Measurements from ENCODE around the gene NUF2. TPM values are rescaled to one million over a fixed set of nuclear protein-coding genes. Genes with fewer than 3 reads are reported as not detected.

NUF2 gene
- total RNA-seq, 1 donor from 2014 or later, result 5.8 TPM

DNA sequence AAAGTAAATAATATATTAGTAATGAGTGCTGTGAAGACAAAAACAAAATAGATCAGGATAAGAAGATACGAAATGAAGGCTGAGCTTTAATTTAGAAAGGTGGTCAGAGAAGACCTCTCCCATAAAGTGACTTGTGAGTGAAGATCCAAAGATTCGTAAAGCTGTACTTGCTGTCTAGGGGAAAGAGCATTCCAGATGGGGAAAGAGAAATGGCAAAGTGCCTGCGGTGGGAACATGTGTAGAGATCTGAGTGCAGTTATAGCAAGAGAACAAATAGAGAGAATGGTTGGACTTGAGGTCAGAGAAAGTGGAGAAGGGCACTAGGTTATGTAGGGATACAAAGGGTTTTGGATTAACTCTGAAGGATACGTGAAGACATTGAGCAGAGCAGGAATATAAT, 60.6 kb downstream of the NUF2 start:
- no peaks in the 10 kb centered on the region for H3K27me3 Mint-ChIP-seq (ENCODE audit: unreplicated experiment)
- no peaks in the 10 kb centered on the region for H3K9me3 Mint-ChIP-seq (ENCODE audit: unreplicated experiment)
- no peak overlapping the region for H3K4me3 Mint-ChIP-seq (ENCODE audit: unreplicated experiment)
- H3K27ac Mint-ChIP-seq (ENCODE audit: unreplicated experiment), result no peak overlapping the region
- no peaks in the 10 kb centered on the region for H3K36me3 Mint-ChIP-seq (ENCODE audit: unreplicated experiment)
- H3K4me1 Mint-ChIP-seq (ENCODE audit: low read depth, unreplicated experiment), result no peaks in the 10 kb centered on the region
- no peak for DNase-seq
- no peak for TF ChIP-seq CTCF (IDR thresholded peaks at IDR 0.05; ENCODE audit: partially characterized antibody, unreplicated experiment)

GRCh38 chr1:163387146-163387545, 65.4 kb downstream of the NUF2 start:
- no peaks in the 10 kb centered on the region for H3K9me3 Mint-ChIP-seq (ENCODE audit: unreplicated experiment)
- no peak overlapping the region for H3K27ac Mint-ChIP-seq (ENCODE audit: unreplicated experiment)
- no peak overlapping the region for H3K4me3 Mint-ChIP-seq (ENCODE audit: unreplicated experiment)
- H3K27me3 Mint-ChIP-seq (ENCODE audit: unreplicated experiment), result no peaks in the 10 kb centered on the region
- no peak for TF ChIP-seq CTCF (IDR thresholded peaks at IDR 0.05; ENCODE audit: partially characterized antibody, unreplicated experiment)
- no peaks in the 10 kb centered on the region for H3K36me3 Mint-ChIP-seq (ENCODE audit: unreplicated experiment)
- no peaks in the 10 kb centered on the region for H3K4me1 Mint-ChIP-seq (ENCODE audit: low read depth, unreplicated experiment)
- no peak for DNase-seq

DNA sequence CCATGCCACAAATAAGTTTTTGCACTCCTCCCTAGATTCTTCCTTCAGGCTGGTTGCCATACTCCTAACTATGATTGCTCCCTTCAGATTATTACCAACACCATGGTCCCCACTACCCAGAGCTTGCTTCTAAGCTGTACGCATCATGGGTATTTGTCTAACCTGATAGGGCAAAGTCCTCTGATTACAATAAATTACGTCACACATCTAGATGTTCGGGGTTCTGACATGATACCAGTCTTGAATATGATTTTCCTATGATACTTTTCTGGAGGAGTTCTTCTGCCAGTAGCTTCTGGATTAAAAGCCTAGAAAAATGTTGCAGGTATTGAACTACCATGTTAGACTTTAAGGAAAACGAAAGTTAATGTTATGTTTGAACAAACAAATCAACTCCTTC, 67.2 kb downstream of the NUF2 start:
- TF ChIP-seq CTCF (IDR thresholded peaks at IDR 0.05; ENCODE audit: partially characterized antibody, unreplicated experiment), result no peak
- no peak for DNase-seq

GRCh38 chr1:163395790-163396189, 74.0 kb downstream of the NUF2 start:
- TF ChIP-seq CTCF (IDR thresholded peaks at IDR 0.05; ENCODE audit: partially characterized antibody, unreplicated experiment), result no peak

More for the DNA sequence above, 67.2 kb downstream of the NUF2 start:
- no peaks in the 10 kb centered on the region for H3K9me3 Mint-ChIP-seq (ENCODE audit: unreplicated experiment)
- H3K27me3 Mint-ChIP-seq (ENCODE audit: unreplicated experiment), result no peaks in the 10 kb centered on the region
- H3K36me3 Mint-ChIP-seq (ENCODE audit: unreplicated experiment), result no peaks in the 10 kb centered on the region
- H3K4me3 Mint-ChIP-seq (ENCODE audit: unreplicated experiment), result no peak overlapping the region
- H3K4me1 Mint-ChIP-seq (ENCODE audit: low read depth, unreplicated experiment), result no peaks in the 10 kb centered on the region
- no peak overlapping the region for H3K27ac Mint-ChIP-seq (ENCODE audit: unreplicated experiment)

DNA sequence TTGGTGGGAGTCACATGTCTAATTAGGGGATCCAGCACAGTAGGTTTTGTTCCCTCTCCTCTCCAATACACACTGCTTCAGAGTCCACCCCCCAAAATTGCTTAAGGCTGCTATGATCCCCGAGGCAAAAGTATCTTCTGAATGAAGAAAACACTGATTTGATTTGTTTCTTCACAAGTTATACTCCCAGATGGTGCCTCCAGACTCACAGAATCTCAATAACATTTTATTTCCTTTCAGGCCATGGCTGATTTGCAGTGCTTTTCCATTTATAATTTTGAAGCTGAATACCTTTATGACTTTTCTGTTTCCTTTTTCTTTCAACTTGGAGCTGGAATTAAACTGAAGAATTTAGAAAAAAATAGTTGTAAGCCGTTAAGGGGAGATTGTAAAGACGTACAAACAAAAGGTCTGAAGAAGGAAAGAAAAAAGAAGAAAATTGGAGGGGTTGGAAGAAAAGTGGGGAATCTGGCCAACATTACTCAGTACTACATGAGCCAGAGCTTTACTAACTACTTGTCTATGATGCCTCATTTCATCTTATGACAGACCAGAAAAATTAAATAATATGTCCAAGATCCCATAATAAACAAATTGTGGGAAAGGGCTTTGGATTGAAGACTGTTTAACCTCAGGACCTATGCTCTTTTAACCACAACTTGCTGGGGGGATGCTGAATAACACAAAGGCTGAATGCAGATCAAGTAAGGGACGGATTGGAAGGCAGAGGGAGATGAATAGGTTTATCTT, 75.9 kb downstream of the NUF2 start:
- Mint-ChIP-seq H3K4me1 (ENCODE audit: low read depth, unreplicated experiment) (no peaks in the 10 kb centered on the region), H3K9me3 (ENCODE audit: unreplicated experiment) (no peaks in the 10 kb centered on the region), H3K36me3 (ENCODE audit: unreplicated experiment) (no peaks in the 10 kb centered on the region), H3K27me3 (ENCODE audit: unreplicated experiment) (peaks cover 2% of the 10 kb centered on the region), H3K27ac (ENCODE audit: unreplicated experiment) (no peak overlapping the region), H3K4me3 (ENCODE audit: unreplicated experiment) (no peak overlapping the region)
- DNase-seq, result no peak
- no peak for TF ChIP-seq CTCF (IDR thresholded peaks at IDR 0.05; ENCODE audit: partially characterized antibody, unreplicated experiment)

More at GRCh38 chr1:163395790-163396189, 74.0 kb downstream of the NUF2 start:
- Mint-ChIP-seq H3K4me1 (ENCODE audit: low read depth, unreplicated experiment) (no peaks in the 10 kb centered on the region), H3K27me3 (ENCODE audit: unreplicated experiment) (no peaks in the 10 kb centered on the region), H3K36me3 (ENCODE audit: unreplicated experiment) (no peaks in the 10 kb centered on the region), H3K9me3 (ENCODE audit: unreplicated experiment) (no peaks in the 10 kb centered on the region), H3K4me3 (ENCODE audit: unreplicated experiment) (no peak overlapping the region), H3K27ac (ENCODE audit: unreplicated experiment) (no peak overlapping the region)
- no peak for DNase-seq
